CD4-positive, alpha-beta T cell treated with Interleukin-15 for 4 hours (primary cell): ENCODE measurements around the gene EBI3.
"Not testable (repeated sequence)": the region's sequence is repeated elsewhere in the genome, so short reads cannot be mapped to it uniquely, and the experiment has no call there.

Source experiments
- DNase-seq: peaks from one replicate; pipeline ENCODE4 v3.0.0-alpha.2; 2020; ENCODE audit warnings: low spot score

EBI3 gene

GRCh38 chr19:4234142-4234861, 5.0 kb downstream of the EBI3 start:
- DNase-seq = no peak

- no peak for DNase-seq
Measured at GRCh38 chr19:4234862-4235201, 5.5 kb downstream of the EBI3 start.

- not testable (repeated sequence) for DNase-seq
Measured at GRCh38 chr19:4237510-4237909, 8.2 kb downstream of the EBI3 start.

- no peak for DNase-seq
Measured at GRCh38 chr19:4238831-4239230, 9.5 kb downstream of the EBI3 start.

GRCh38 chr19:4241824-4242430, 12.6 kb downstream of the EBI3 start:
- no peak for DNase-seq

- DNase-seq = not testable (repeated sequence)
Measured at GRCh38 chr19:4245938-4246337, 16.6 kb downstream of the EBI3 start.

- DNase-seq = peak; percentile 99
Measured at GRCh38 chr19:4246767-4247593, 17.7 kb downstream of the EBI3 start, which contains the start of gene YJU2. TSS of gene YJU2 (plus strand) at chr19:4247080. CDS start at chr19:4247147, 67 bp downstream.

GRCh38 chr19:4256563-4256962, 27.2 kb downstream of the EBI3 start:
- DNase-seq = no peak

- DNase-seq = no peak
Measured at GRCh38 chr19:4257025-4257424, 27.7 kb downstream of the EBI3 start.

- no peak for DNase-seq
Measured at GRCh38 chr19:4258181-4258580, 28.9 kb downstream of the EBI3 start.

GRCh38 chr19:4260613-4261191, 31.4 kb downstream of the EBI3 start:
- DNase-seq = no peak

GRCh38 chr19:4264812-4265211, 35.5 kb downstream of the EBI3 start:
- no peak for DNase-seq

GRCh38 chr19:4266253-4267000, 37.1 kb downstream of the EBI3 start:
- no peak for DNase-seq

- DNase-seq = peak; percentile 46
Measured at GRCh38 chr19:4267101-4267900, 38.0 kb downstream of the EBI3 start.

GRCh38 chr19:4267901-4268815, 38.8 kb downstream of the EBI3 start:
- no peak for DNase-seq

GRCh38 chr19:4268816-4269430, 39.6 kb downstream of the EBI3 start:
- no peak for DNase-seq

GRCh38 chr19:4272894-4273293, 43.6 kb downstream of the EBI3 start:
- DNase-seq = no peak

- not testable (repeated sequence) for DNase-seq
Measured at GRCh38 chr19:4274321-4274686, 45.0 kb downstream of the EBI3 start.

GRCh38 chr19:4277191-4277696, 47.9 kb downstream of the EBI3 start:
- no peak for DNase-seq
